B cell (primary cell): ENCODE data around the gene PRH2. TPM values are rescaled to one million over a fixed set of nuclear protein-coding genes. Genes with fewer than 3 reads are reported as not detected.

Experiments used
- ATAC-seq: fragments of 200-7000 bp; cut with Tn5 transposase; one replicate; pipeline ENCODE4 v1.10.0; 2021; ENCODE audit warnings: low read depth, mild to moderate bottlenecking, moderate number of reproducible peaks, moderate library complexity
- CTCF ChIA-PET: fragments of 350-600 bp; sonication (Branson Sonifier 250); formaldehyde crosslinking; loops from one replicate; lab custom pipeline; 2021; ENCODE audit warnings: antibody characterized with exemption, inconsistent platforms; lab: Charles Lee
- POLR2A ChIA-PET: fragments of 350-600 bp; sonication (Branson Sonifier 250); formaldehyde crosslinking; loops from one replicate; lab custom pipeline; 2021; ENCODE audit warnings: antibody characterized with exemption; lab: Charles Lee
- DNase-seq: peaks from one replicate; pipeline ENCODE4 v3.0.0; 2013
- H2AFZ ChIP-seq: 2 replicates; pipeline ENCODE4 v1.6.1; 2012; ENCODE audit warnings: mild to moderate bottlenecking, low read depth, low read length; ENCODE audit not compliant: insufficient read depth, poor library complexity, severe bottlenecking
- H3K27ac ChIP-seq, 2 donors: 1 replicate in 1 of 2; 2 replicates in 1 of 2; pipeline ENCODE4 v1.5.1; 2012 to 2013; ENCODE audit warnings: low read length in 2 of 2, mild to moderate bottlenecking in 2 of 2, moderate library complexity in 1 of 2
- H3K27me3 ChIP-seq, 4 experiments: fragments of 200-600 bp in 1 of 4; sonication (generic) in 1 of 4; replicated peaks in 1 of 4; 1 replicate in 2 of 4; 2 replicates in 2 of 4; pipeline versions ENCODE4 v1.6.1 to v1.7.0; 2013 to 2016; ENCODE audit warnings: low read length in 3 of 4, mild to moderate bottlenecking in 2 of 4, mixed read lengths in 1 of 4, moderate library complexity in 1 of 4; ENCODE audit not compliant: insufficient read depth in 4 of 4, control insufficient read depth in 3 of 4; ENCODE audit errors: control extremely low read depth in 1 of 4
- H3K36me3 ChIP-seq, 2 experiments: replicated peaks in 1 of 2; 1 replicate in 1 of 2; 2 replicates in 1 of 2; pipeline versions ENCODE4 v1.6.1 to v1.7.1; 2013; ENCODE audit warnings: low read length in 1 of 2; ENCODE audit not compliant: insufficient read depth in 2 of 2, control insufficient read depth in 1 of 2; ENCODE audit errors: control extremely low read depth in 1 of 2, extremely low read depth in 1 of 2
- H3K4me1 ChIP-seq, 2 donors: fragments of 200-600 bp in 1 of 2; sonication (generic) in 1 of 2; 1 replicate in 1 of 2; 2 replicates in 1 of 2; pipeline versions ENCODE4 v1.5.1 to v1.6.1; 2013 to 2017; ENCODE audit warnings: low read length in 2 of 2; ENCODE audit not compliant: control insufficient read depth in 2 of 2, insufficient read depth in 2 of 2
- H3K4me2 ChIP-seq: replicated peaks from 2 replicates; pipeline ENCODE3; 2012; ENCODE audit warnings: mild to moderate bottlenecking, low read depth, low read length; ENCODE audit not compliant: poor library complexity, severe bottlenecking
- H3K4me3 ChIP-seq, 5 experiments: fragments of 200-600 bp in 1 of 5; sonication (generic) in 1 of 5; 1 replicate in 3 of 5; 2 replicates in 2 of 5; pipeline versions ENCODE4 v1.5.1 to v1.7.0; 2011 to 2016; ENCODE audit warnings: low read length in 4 of 5, mild to moderate bottlenecking in 4 of 5, low read depth in 2 of 5, control low read depth in 1 of 5, moderate library complexity in 1 of 5; ENCODE audit not compliant: insufficient read depth in 1 of 5; ENCODE audit errors: control extremely low read depth in 1 of 5, extremely low read depth in 1 of 5
- H3K79me2 ChIP-seq: fragments of 200-600 bp; sonication (generic); one replicate; pipeline ENCODE4 v1.6.0; 2016; ENCODE audit warnings: low read length; ENCODE audit not compliant: control insufficient read depth, insufficient read depth
- H3K9ac ChIP-seq: fragments of 200-600 bp; sonication (generic); 2 replicates; pipeline ENCODE4 v1.6.1; 2017; ENCODE audit warnings: mild to moderate bottlenecking, low read length, moderate library complexity
- H3K9me3 ChIP-seq, 3 donors: one replicate each; pipeline versions ENCODE4 v1.6.1 to v1.7.1; 2013; ENCODE audit warnings: low read length in 2 of 3; ENCODE audit not compliant: control insufficient read depth in 2 of 3, insufficient read depth in 1 of 3; ENCODE audit errors: control extremely low read depth in 1 of 3
- H4K20me1 ChIP-seq: 2 replicates; pipeline ENCODE4 v1.6.0; 2012; ENCODE audit warnings: mild to moderate bottlenecking, low read length; ENCODE audit not compliant: insufficient read depth, control insufficient read depth, poor library complexity, severe bottlenecking
- H3K27ac Mint-ChIP-seq: one replicate; pipeline ENCODE4 v1.8.0; 2021; ENCODE audit warnings: mixed read lengths
- H3K27me3 Mint-ChIP-seq: one replicate; pipeline ENCODE4 v1.8.0; 2021; ENCODE audit warnings: mixed read lengths
- H3K4me1 Mint-ChIP-seq: one replicate; pipeline ENCODE4 v1.8.0; 2021; ENCODE audit warnings: mixed read lengths
- H3K4me3 Mint-ChIP-seq: one replicate; pipeline ENCODE4 v1.8.0; 2021; ENCODE audit warnings: mixed read lengths
- H3K9me3 Mint-ChIP-seq: one replicate; pipeline ENCODE4 v1.8.0; 2022; ENCODE audit warnings: mixed read lengths; ENCODE audit not compliant: insufficient read depth
- EZH2 ChIP-seq: IDR thresholded peaks from 2 replicates; pipeline ENCODE4 v1.6.1; 2012; ENCODE audit warnings: borderline replicate concordance, low read depth, mild to moderate bottlenecking, moderate library complexity, low read length; ENCODE audit not compliant: insufficient read depth, poor library complexity, severe bottlenecking
- WGBS: methylation state at CpG from one replicate; pipeline ENCODE4 v1.1.5; 2013; ENCODE audit warnings: missing lambda C conversion rate; ENCODE audit not compliant: insufficient coverage; 5-methylcytosine and 5-hydroxymethylcytosine counted together
- intact Hi-C: fragments of 100-400 bp; cut with micrococcal nuclease; formaldehyde crosslinking; loops from one replicate; pipeline ENCODE4 v1.10.0; 2022
- polyA plus RNA-seq: library from polyadenylated mRNA; depleted of rRNA; stranded (reverse); fragments of >200 nt; gene quantifications from 2 replicates; pipeline ENCODE4 v1.2.3, GENCODE V29; 2012
- total RNA-seq, 2 donors: library from RNA; stranded (reverse); fragments of 120-200 nt in 1 of 2; gene quantifications; 1 replicate in 1 of 2; 2 replicates in 1 of 2; pipeline versions ENCODE4 v1.2.3 to v1.2.4, GENCODE V29; 2013 to 2022
- TF ChIP-seq, protein P1 (sequence below): fragments of 200-600 bp; IDR thresholded peaks from one replicate; pipeline ENCODE4 v1.8.0; 2022; ENCODE audit warnings: antibody characterized with exemption, mild to moderate bottlenecking

The PRH2 gene
- total and polyA plus RNA-seq, 2 donors (not counting 1 experiment from before 2014, with no cell fraction given): 2.6 TPM; not detected in 1

DNA sequence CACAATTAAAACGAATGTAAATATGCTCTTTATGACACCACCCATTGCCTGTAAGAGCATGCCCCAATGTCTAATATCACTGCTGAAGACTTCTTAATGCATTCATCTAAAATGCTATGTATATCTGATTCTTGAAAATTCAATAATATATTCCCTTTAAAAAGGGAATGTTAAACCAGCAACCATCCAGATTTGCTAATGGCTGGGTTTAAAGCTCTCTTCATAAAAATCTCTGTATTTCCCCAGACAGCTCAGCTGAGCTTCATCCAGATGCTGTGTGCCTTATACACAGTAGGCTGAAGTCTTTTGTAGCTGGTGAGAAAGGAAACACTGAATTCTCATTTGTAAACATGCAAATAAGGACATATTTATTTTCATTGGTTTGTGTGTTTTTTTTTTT, 10.1 kb downstream of the PRH2 start, which contains the start of gene TAS2R14:
TSS of gene TAS2R14 (minus strand) at position 101 of the 400 bp plus-strand sequence. CDS start at position 45, 56 bp downstream.
- ChIA-PET CTCF (no interaction called here), POLR2A (no interaction called here)
- TF ChIP-seq, protein P1, sequence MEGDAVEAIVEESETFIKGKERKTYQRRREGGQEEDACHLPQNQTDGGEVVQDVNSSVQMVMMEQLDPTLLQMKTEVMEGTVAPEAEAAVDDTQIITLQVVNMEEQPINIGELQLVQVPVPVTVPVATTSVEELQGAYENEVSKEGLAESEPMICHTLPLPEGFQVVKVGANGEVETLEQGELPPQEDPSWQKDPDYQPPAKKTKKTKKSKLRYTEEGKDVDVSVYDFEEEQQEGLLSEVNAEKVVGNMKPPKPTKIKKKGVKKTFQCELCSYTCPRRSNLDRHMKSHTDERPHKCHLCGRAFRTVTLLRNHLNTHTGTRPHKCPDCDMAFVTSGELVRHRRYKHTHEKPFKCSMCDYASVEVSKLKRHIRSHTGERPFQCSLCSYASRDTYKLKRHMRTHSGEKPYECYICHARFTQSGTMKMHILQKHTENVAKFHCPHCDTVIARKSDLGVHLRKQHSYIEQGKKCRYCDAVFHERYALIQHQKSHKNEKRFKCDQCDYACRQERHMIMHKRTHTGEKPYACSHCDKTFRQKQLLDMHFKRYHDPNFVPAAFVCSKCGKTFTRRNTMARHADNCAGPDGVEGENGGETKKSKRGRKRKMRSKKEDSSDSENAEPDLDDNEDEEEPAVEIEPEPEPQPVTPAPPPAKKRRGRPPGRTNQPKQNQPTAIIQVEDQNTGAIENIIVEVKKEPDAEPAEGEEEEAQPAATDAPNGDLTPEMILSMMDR: no peak
- TF ChIP-seq EZH2: no peak
- no peak within 1 kb of the TSS for H3K4me3 Mint-ChIP-seq
- DNase-seq: no peak
- Histone ChIP-seq H3K4me1 (no peaks in the 10 kb centered on the region), H3K9ac (no peak within 1 kb of the TSS), H2AFZ (no peak within 1 kb of the TSS), H3K4me2 (no peak within 1 kb of the TSS), H3K79me2 (no peaks in the 10 kb centered on the region), H3K9me3 (no peaks in the 10 kb centered on the region), H3K36me3 (peaks cover 0 to 1% of the 10 kb centered on the region in 2 experiments), H3K27ac (no peak within 1 kb of the TSS), H3K4me3 (no peak within 1 kb of the TSS), H4K20me1 (no peaks in the 10 kb centered on the region), H3K27me3 (no peaks in the 10 kb centered on the region)
- WGBS: no CpG with 5 or more reads among the region's 1 CpG
- no peaks in the 10 kb centered on the region for H3K4me1 Mint-ChIP-seq
- intact Hi-C loops: no loop called here
- ATAC-seq: no peak
- no peaks in the 10 kb centered on the region for H3K27me3 Mint-ChIP-seq
- H3K9me3 Mint-ChIP-seq: no peaks in the 10 kb centered on the region
- H3K27ac Mint-ChIP-seq: no peak within 1 kb of the TSS

DNA sequence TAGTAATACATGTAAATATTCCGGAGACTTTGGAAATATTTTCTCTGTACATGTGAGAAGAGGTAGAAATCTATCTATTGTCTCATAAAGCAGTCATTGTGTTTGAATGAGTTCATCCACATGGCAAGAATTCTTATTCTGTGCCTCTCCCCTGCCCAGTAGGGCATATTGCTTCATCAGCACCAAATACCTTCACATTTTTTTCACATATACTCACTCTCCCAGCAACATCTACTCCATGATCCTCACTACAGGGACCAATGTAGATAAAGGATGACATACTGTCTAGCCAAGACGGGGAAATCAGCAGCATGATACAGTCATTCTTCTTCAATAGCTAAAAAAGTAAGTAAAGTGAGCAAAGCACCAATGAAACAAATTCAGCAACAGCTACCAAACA, 11.4 kb downstream of the PRH2 start:
- Mint-ChIP-seq H3K4me1 (no peaks in the 10 kb centered on the region), H3K27ac (no peak overlapping the region), H3K27me3 (no peaks in the 10 kb centered on the region), H3K9me3 (no peaks in the 10 kb centered on the region), H3K4me3 (no peak overlapping the region)
- Histone ChIP-seq H3K4me3 (no peak overlapping the region), H3K9ac (no peak overlapping the region), H3K27me3 (no peaks in the 10 kb centered on the region), H3K79me2 (no peaks in the 10 kb centered on the region), H3K4me2 (no peak overlapping the region), H4K20me1 (no peaks in the 10 kb centered on the region), H2AFZ (no peak overlapping the region), H3K9me3 (no peaks in the 10 kb centered on the region), H3K27ac (no peak overlapping the region), H3K4me1 (no peaks in the 10 kb centered on the region), H3K36me3 (peaks cover 0 to 1% of the 10 kb centered on the region in 2 experiments)
- CTCF ChIA-PET: no interaction called here
- POLR2A ChIA-PET: no interaction called here
- TF ChIP-seq, protein P1: no peak
- no peak for TF ChIP-seq EZH2
- 100% methylated on average over 1 of the region's 2 CpGs for WGBS
- ATAC-seq (no peak), DNase-seq (no peak)
- intact Hi-C loops: no loop called here
